Chondrocyte (in vitro differentiated cells): Measurements from ENCODE around the gene ECEL1. TPM values are rescaled to one million over a fixed set of nuclear protein-coding genes. Genes with fewer than 3 reads are reported as not detected.

Source experiments
- DNase-seq: peaks from one replicate; pipeline ENCODE4 v3.0.0; 2021; ENCODE audit warnings: mixed read lengths, low spot score
- H3K27ac Mint-ChIP-seq: one replicate; pipeline ENCODE4 v1.8.0; 2021; ENCODE audit warnings: mild to moderate bottlenecking, moderate library complexity, mixed read lengths; ENCODE audit not compliant: unreplicated experiment
- H3K27me3 Mint-ChIP-seq: 2 replicates; pipeline ENCODE4 v1.8.0; 2021; ENCODE audit warnings: low read depth, mixed read lengths
- H3K36me3 Mint-ChIP-seq: 2 replicates; pipeline ENCODE4 v1.8.0; 2021; ENCODE audit warnings: low read depth, mixed read lengths
- H3K4me1 Mint-ChIP-seq: 2 replicates; pipeline ENCODE4 v1.8.0; 2021; ENCODE audit warnings: low read depth, mild to moderate bottlenecking, mixed read lengths
- H3K4me3 Mint-ChIP-seq: one replicate; pipeline ENCODE4 v1.8.0; 2021; ENCODE audit warnings: mild to moderate bottlenecking, moderate library complexity, mixed read lengths; ENCODE audit not compliant: unreplicated experiment
- H3K9me3 Mint-ChIP-seq: 2 replicates; pipeline ENCODE4 v1.8.0; 2021; ENCODE audit warnings: low read depth, mixed read lengths
- CTCF ChIP-seq: fragments of 200-600 bp; sonication (generic); IDR thresholded peaks from 2 replicates; pipeline ENCODE4 v1.5.0; 2021; ENCODE audit warnings: antibody characterized with exemption, mild to moderate bottlenecking, moderate library complexity
- total RNA-seq: library from RNA; stranded (reverse); gene quantifications from 3 replicates; pipeline ENCODE4 v1.2.1, GENCODE V29; 2021

Gene ECEL1
- total RNA-seq, 1 donor from 2014 or later = 0.12 TPM

GRCh38 chr2:232481322-232482140 is 6.1 kb downstream of the ECEL1 start:
- Mint-ChIP-seq H3K9me3 (no peaks in the 10 kb centered on the region), H3K36me3 (no peaks in the 10 kb centered on the region), H3K27ac (no peak overlapping the region), H3K27me3 (peaks cover 51% of the 10 kb centered on the region), H3K4me1 (peaks cover 4% of the 10 kb centered on the region), H3K4me3 (no peak overlapping the region)
- peak; percentile 64 for DNase-seq
- no peak for TF ChIP-seq CTCF

GRCh38 chr2:232480201-232481190 is 7.1 kb downstream of the ECEL1 start:
- no peaks in the 10 kb centered on the region for H3K36me3 Mint-ChIP-seq
- H3K4me3 Mint-ChIP-seq = no peak overlapping the region
- H3K27ac Mint-ChIP-seq = no peak overlapping the region
- no peak for TF ChIP-seq CTCF
- H3K9me3 Mint-ChIP-seq = no peaks in the 10 kb centered on the region
- peaks cover 57% of the 10 kb centered on the region for H3K27me3 Mint-ChIP-seq
- H3K4me1 Mint-ChIP-seq = peaks cover 4% of the 10 kb centered on the region
- DNase-seq = peak; percentile 85

- H3K27ac Mint-ChIP-seq = no peak overlapping the region
- TF ChIP-seq CTCF = no peak
- peak; percentile 84 for DNase-seq
These were observed 8.1 kb downstream of the ECEL1 start for GRCh38 chr2:232479341-232480200.

GRCh38 chr2:232478571-232479340 is 8.9 kb downstream of the ECEL1 start:
- Mint-ChIP-seq H3K36me3 (no peaks in the 10 kb centered on the region), H3K27me3 (peaks cover 52% of the 10 kb centered on the region), H3K4me1 (no peaks in the 10 kb centered on the region), H3K27ac (no peak overlapping the region), H3K4me3 (no peak overlapping the region), H3K9me3 (no peaks in the 10 kb centered on the region)
- DNase-seq = peak; percentile 85
- TF ChIP-seq CTCF = no peak

More at GRCh38 chr2:232479341-232480200, 8.1 kb downstream of the ECEL1 start:
- H3K27me3 Mint-ChIP-seq = peaks cover 54% of the 10 kb centered on the region
- H3K36me3 Mint-ChIP-seq = no peaks in the 10 kb centered on the region
- no peak overlapping the region for H3K4me3 Mint-ChIP-seq
- no peaks in the 10 kb centered on the region for H3K4me1 Mint-ChIP-seq
- H3K9me3 Mint-ChIP-seq = no peaks in the 10 kb centered on the region
